H9 (cell line): Measurements from ENCODE around the gene DUS1L. TPM values are rescaled to one million over a fixed set of nuclear protein-coding genes. Genes with fewer than 3 reads are reported as not detected.

ENCODE experiments used
- DNase-seq: peaks from one replicate; pipeline ENCODE4 v3.0.0-alpha.2; 2017
- H2AFZ ChIP-seq: one replicate; pipeline ENCODE4 v1.6.1; 2013; ENCODE audit warnings: mild to moderate bottlenecking, low read length, control low read depth, moderate library complexity
- H2AK5ac ChIP-seq: 2 replicates; pipeline ENCODE4 v1.6.1; 2013; ENCODE audit warnings: low read length, control low read depth, mixed read lengths; ENCODE audit not compliant: insufficient read length
- H2BK120ac ChIP-seq: one replicate; pipeline ENCODE4 v1.6.1; 2013; ENCODE audit warnings: low read depth, mild to moderate bottlenecking, low read length, control low read depth, inconsistent platforms; ENCODE audit not compliant: poor library complexity, severe bottlenecking
- H2BK12ac ChIP-seq: 2 replicates; pipeline ENCODE4 v1.6.1; 2013; ENCODE audit warnings: low read length, control low read depth, mixed read lengths, low read depth; ENCODE audit not compliant: insufficient read length
- H2BK15ac ChIP-seq: 2 replicates; pipeline ENCODE4 v1.6.1; 2013; ENCODE audit warnings: low read depth, low read length, control low read depth
- H2BK20ac ChIP-seq: one replicate; pipeline ENCODE4 v1.6.1; 2013; ENCODE audit warnings: low read depth, mild to moderate bottlenecking, low read length, control low read depth, inconsistent platforms; ENCODE audit not compliant: poor library complexity, severe bottlenecking
- H2BK5ac ChIP-seq: 2 replicates; pipeline ENCODE4 v1.6.1; 2013; ENCODE audit warnings: low read length, control low read depth, mixed read lengths; ENCODE audit not compliant: insufficient read length
- H3K14ac ChIP-seq: 2 replicates; pipeline ENCODE4 v1.6.1; 2013; ENCODE audit warnings: low read length, control low read depth; ENCODE audit not compliant: insufficient read depth
- H3K18ac ChIP-seq: 2 replicates; pipeline ENCODE4 v1.6.1; 2013; ENCODE audit warnings: low read depth, mild to moderate bottlenecking, mixed read lengths, low read length, control low read depth; ENCODE audit not compliant: insufficient read length
- H3K23ac ChIP-seq: 2 replicates; pipeline ENCODE4 v1.6.1; 2013; ENCODE audit warnings: low read length, control low read depth, mixed read lengths, low read depth; ENCODE audit not compliant: insufficient read length
- H3K23me2 ChIP-seq: 2 replicates; pipeline ENCODE4 v1.6.1; 2013; ENCODE audit warnings: low read depth, mild to moderate bottlenecking, mixed read lengths, low read length, control low read depth; ENCODE audit not compliant: insufficient read length, poor library complexity, severe bottlenecking
- H3K27ac ChIP-seq: 2 replicates; pipeline ENCODE4 v1.5.1; 2013; ENCODE audit warnings: low read length, control low read depth, mixed read lengths, low read depth; ENCODE audit not compliant: insufficient read length
- H3K27me3 ChIP-seq: 2 replicates; pipeline ENCODE4 v1.6.1; 2013; ENCODE audit warnings: low read length, control low read depth, inconsistent platforms; ENCODE audit not compliant: insufficient read depth
- H3K4ac ChIP-seq: 2 replicates; pipeline ENCODE4 v1.6.1; 2013; ENCODE audit warnings: low read depth, mild to moderate bottlenecking, control low read depth, inconsistent platforms, low read length, moderate library complexity
- H3K4me1 ChIP-seq: 2 replicates; pipeline ENCODE4 v1.6.1; 2013; ENCODE audit warnings: low read length, control low read depth, inconsistent platforms; ENCODE audit not compliant: insufficient read depth
- H3K4me2 ChIP-seq: 2 replicates; pipeline ENCODE4 v1.6.1; 2013; ENCODE audit warnings: low read length, control low read depth, mixed read lengths; ENCODE audit not compliant: insufficient read length, insufficient read depth
- H3K56ac ChIP-seq: 2 replicates; pipeline ENCODE4 v1.6.1; 2013; ENCODE audit warnings: low read depth, mild to moderate bottlenecking, mixed read lengths, low read length, control low read depth; ENCODE audit not compliant: insufficient read length
- H3K79me1 ChIP-seq: 2 replicates; pipeline ENCODE4 v1.6.1; 2013; ENCODE audit warnings: low read depth, mild to moderate bottlenecking, moderate library complexity, low read length, control low read depth, inconsistent platforms; ENCODE audit not compliant: insufficient read depth, poor library complexity, severe bottlenecking
- H3K79me2 ChIP-seq: 2 replicates; pipeline ENCODE4 v1.6.1; 2013; ENCODE audit warnings: low read length, control low read depth, inconsistent platforms; ENCODE audit not compliant: insufficient read depth
- H3K9ac ChIP-seq: 2 replicates; pipeline ENCODE4 v1.6.1; 2013; ENCODE audit warnings: low read length, control low read depth, mixed read lengths; ENCODE audit not compliant: insufficient read length; ENCODE audit errors: extremely low read depth
- H3K9me3 ChIP-seq: one replicate; pipeline ENCODE4 v1.6.1; 2013; ENCODE audit warnings: low read depth, low read length, inconsistent platforms; ENCODE audit not compliant: control insufficient read depth
- H3T11ph ChIP-seq: one replicate; pipeline ENCODE4 v1.6.1; 2013; ENCODE audit warnings: mild to moderate bottlenecking, low read length, control low read depth, inconsistent platforms
- H4K20me1 ChIP-seq: one replicate; pipeline ENCODE4 v1.6.1; 2013; ENCODE audit not compliant: control insufficient read depth, insufficient read length, insufficient read depth
- H4K5ac ChIP-seq: 2 replicates; pipeline ENCODE4 v1.6.1; 2013; ENCODE audit warnings: low read depth, mild to moderate bottlenecking, mixed read lengths, low read length, control low read depth; ENCODE audit not compliant: insufficient read length
- H4K8ac ChIP-seq: replicated peaks from 2 replicates; pipeline ENCODE4 v1.6.1; 2013; ENCODE audit warnings: low read length, control low read depth, mixed read lengths, low read depth; ENCODE audit not compliant: insufficient read length
- H4K91ac ChIP-seq: 2 replicates; pipeline ENCODE4 v1.6.1; 2013; ENCODE audit warnings: low read depth, mild to moderate bottlenecking, moderate library complexity, mixed read lengths, low read length, control low read depth; ENCODE audit not compliant: insufficient read length
- H3K27ac Mint-ChIP-seq, 3 experiments: 2 replicates in 2 of 3; 3 replicates in 1 of 3; pipeline ENCODE4 v1.8.0; 2020 to 2021; ENCODE audit warnings: mixed read lengths in 3 of 3, mild to moderate bottlenecking in 1 of 3, moderate library complexity in 1 of 3
- H3K27me3 Mint-ChIP-seq: 2 replicates; pipeline ENCODE4 v1.8.0; 2021; ENCODE audit warnings: low read depth, mild to moderate bottlenecking, moderate library complexity, mixed read lengths
- H3K36me3 Mint-ChIP-seq, 3 experiments: 2 replicates in 2 of 3; 3 replicates in 1 of 3; pipeline ENCODE4 v1.8.0; 2020 to 2021; ENCODE audit warnings: low read depth in 3 of 3, mixed read lengths in 3 of 3; ENCODE audit not compliant: insufficient read depth in 1 of 3
- H3K4me1 Mint-ChIP-seq, 2 experiments: 2 replicates each; pipeline ENCODE4 v1.8.0; 2020; ENCODE audit warnings: mixed read lengths in 2 of 2
- H3K4me3 Mint-ChIP-seq, 2 experiments: 2 replicates in 1 of 2; 3 replicates in 1 of 2; pipeline ENCODE4 v1.8.0; 2020 to 2021; ENCODE audit warnings: mild to moderate bottlenecking in 2 of 2, mixed read lengths in 2 of 2, moderate library complexity in 1 of 2
- H3K9me3 Mint-ChIP-seq, 2 experiments: 2 replicates in 1 of 2; 3 replicates in 1 of 2; pipeline ENCODE4 v1.8.0; 2020; ENCODE audit warnings: mild to moderate bottlenecking in 2 of 2, mixed read lengths in 2 of 2, moderate library complexity in 1 of 2
- CTCF ChIP-seq: fragments of 200-600 bp; sonication (generic); conservative IDR thresholded peaks from 3 replicates; pipeline ENCODE4 v1.8.0; 2021; ENCODE audit warnings: antibody characterized with exemption, mild to moderate bottlenecking
- whole genome bisulfite sequencing: extraction: QIAGEN DNeasy Blood & Tissue Kit; methylation state at CpG from one replicate; pipeline ENCODE4 v1.1.7; 2013; ENCODE audit warnings: missing lambda C conversion rate, low lambda C conversion rate, mixed read lengths; ENCODE audit not compliant: insufficient read length; ENCODE audit errors: extremely low coverage; 5-methylcytosine and 5-hydroxymethylcytosine counted together
- total RNA-seq: library from RNA; stranded (reverse); gene quantifications from 2 replicates; pipeline ENCODE4 v1.2.1, GENCODE V29; 2021

The DUS1L gene
- total RNA-seq, 1 experiment from 2014 or later = 103 TPM

DNA sequence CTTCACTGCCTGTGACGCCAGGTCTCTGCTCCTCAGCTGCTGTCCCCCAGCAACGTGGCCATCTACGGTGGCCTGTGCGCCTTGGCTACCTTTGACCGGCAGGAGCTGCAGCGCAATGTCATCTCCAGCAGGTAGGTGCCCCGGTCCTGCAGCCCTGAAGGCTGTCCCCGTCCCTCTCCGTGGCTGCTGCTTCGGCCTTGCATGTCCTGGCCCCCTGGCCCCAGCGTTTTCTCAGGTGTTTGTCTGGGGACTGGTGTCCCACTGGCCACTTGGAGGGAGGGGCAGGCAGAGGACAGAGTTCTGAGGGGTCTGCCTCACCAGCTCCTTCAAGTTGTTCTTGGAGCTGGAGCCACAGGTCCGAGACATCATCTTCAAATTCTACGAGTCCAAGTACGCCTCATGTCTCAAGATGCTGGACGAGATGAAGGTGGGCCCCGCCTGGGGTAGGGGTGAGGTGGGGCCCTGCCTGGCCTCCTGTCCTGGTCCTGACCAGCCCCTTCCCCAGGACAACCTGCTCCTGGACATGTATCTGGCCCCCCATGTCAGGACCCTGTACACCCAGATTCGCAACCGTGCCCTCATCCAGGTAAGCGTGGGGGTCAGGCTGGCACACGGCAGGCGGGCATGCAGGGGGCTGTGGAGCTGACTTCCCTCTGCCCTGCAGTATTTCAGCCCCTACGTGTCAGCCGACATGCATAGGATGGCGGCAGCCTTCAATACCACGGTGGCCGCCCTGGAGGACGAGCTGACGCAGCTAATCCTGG is 9.5 kb downstream of the DUS1L start:
- H3K23me2 ChIP-seq = no peaks in the 10 kb centered on the region
- no peak overlapping the region for H3K4me2 ChIP-seq
- H3K79me1 ChIP-seq = peaks cover 2% of the 10 kb centered on the region
- Mint-ChIP-seq H3K27ac (no peak overlapping the region), H3K9me3 (no peaks in the 10 kb centered on the region), H3K27me3 (no peaks in the 10 kb centered on the region), H3K4me1 (peaks cover 0 to 9% of the 10 kb centered on the region in 2 experiments; a peak in 2 of 4 replicates), H3K36me3 (peaks cover 6 to 46% (median 43%) of the 10 kb centered on the region in 3 experiments), H3K4me3 (no peak overlapping the region; a peak in 1 of 5 replicates)
- H4K91ac ChIP-seq = no peak overlapping the region
- H2AK5ac ChIP-seq = no peak overlapping the region
- no peaks in the 10 kb centered on the region for H3K9me3 ChIP-seq
- no peak overlapping the region for H2AFZ ChIP-seq
- no peak overlapping the region for H2BK12ac ChIP-seq
- H3K4me1 ChIP-seq = no peaks in the 10 kb centered on the region
- TF ChIP-seq CTCF = no peak
- no peak overlapping the region for H2BK120ac ChIP-seq
- H3K18ac ChIP-seq = no peak overlapping the region
- H3K27ac ChIP-seq = no peak overlapping the region
- no peak overlapping the region for H2BK15ac ChIP-seq
- no peak overlapping the region for H3K56ac ChIP-seq
- no peak overlapping the region for H2BK5ac ChIP-seq
- H3T11ph ChIP-seq = no peak overlapping the region
- no peaks in the 10 kb centered on the region for H3K27me3 ChIP-seq
- H3K4ac ChIP-seq = no peak overlapping the region
- no peak overlapping the region for H3K23ac ChIP-seq
- DNase-seq = no peak
- H4K20me1 ChIP-seq = peaks cover 3% of the 10 kb centered on the region
- no CpG with 5 or more reads among the region's 28 CpGs for WGBS
- no peak overlapping the region; the same call in 1 of the 2 replicates for H3K14ac ChIP-seq
- H4K8ac ChIP-seq = no peak overlapping the region
- H4K5ac ChIP-seq = no peak overlapping the region
- H2BK20ac ChIP-seq = no peak overlapping the region
- no peaks in the 10 kb centered on the region for H3K79me2 ChIP-seq
- no peak overlapping the region for H3K9ac ChIP-seq
